G401.6 (cell line): ENCODE data around the gene AMELY.
"Not testable (repeated sequence)": the region's sequence is repeated elsewhere in the genome, so short reads cannot be mapped to it uniquely, and the experiment has no call there.

Experiments
- FAIRE-seq: peaks from 2 replicates; lab custom pipeline; 2012; peaks lifted over from hg19 to GRCh38; lab: Jason Lieb, UNC

AMELY gene

DNA sequence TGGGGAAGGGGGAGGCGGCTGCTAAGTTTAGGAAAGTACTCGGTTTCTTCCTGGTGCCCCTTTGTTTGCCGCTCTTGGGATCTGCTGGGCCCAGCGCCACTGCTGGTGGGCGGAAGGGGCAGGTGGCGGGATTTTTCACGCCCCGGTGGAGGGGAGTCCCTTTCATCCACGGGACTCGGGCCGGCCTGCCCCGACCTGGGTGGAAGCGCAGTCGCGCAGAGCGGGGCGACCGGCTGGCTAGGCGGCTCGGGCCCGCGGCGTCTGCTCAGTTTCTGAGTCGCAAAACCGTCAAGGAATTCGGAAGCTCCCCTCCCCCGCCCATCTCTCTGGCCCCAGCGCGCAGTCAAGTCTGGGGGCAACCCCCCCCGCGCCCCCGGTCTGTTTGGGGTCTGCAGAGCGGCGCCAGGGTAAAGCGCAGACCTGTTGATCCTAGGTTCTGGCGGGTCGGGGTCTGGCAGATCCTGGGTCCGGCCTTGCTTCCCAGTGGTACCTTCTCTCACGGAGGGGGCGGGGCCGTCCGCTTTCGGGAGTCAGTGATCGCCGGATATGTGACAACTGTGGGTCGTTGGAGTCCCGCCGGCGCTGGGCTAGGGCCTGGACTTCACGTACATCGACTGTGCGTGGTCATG, at the start of gene AMELY:
Gene AMELY (minus strand): TSS at position 500 of the 629 bp plus-strand sequence. CDS start 39,144 bp downstream, outside the sequence.
- FAIRE-seq = no peak

GRCh38 chrY:6949947-6950346, 38.4 kb upstream of the AMELY start:
- FAIRE-seq = no peak

- no peak for FAIRE-seq
Observed at GRCh38 chrY:6948378-6948777, 36.8 kb upstream of the AMELY start.

GRCh38 chrY:6947695-6948094, 36.1 kb upstream of the AMELY start:
- no peak for FAIRE-seq

- no peak for FAIRE-seq
Observed at GRCh38 chrY:6935497-6935896, 23.9 kb upstream of the AMELY start.

- no peak for FAIRE-seq
Observed at GRCh38 chrY:6931779-6932396, 20.3 kb upstream of the AMELY start.

GRCh38 chrY:6929237-6929636, 17.7 kb upstream of the AMELY start:
- FAIRE-seq = no peak

DNA sequence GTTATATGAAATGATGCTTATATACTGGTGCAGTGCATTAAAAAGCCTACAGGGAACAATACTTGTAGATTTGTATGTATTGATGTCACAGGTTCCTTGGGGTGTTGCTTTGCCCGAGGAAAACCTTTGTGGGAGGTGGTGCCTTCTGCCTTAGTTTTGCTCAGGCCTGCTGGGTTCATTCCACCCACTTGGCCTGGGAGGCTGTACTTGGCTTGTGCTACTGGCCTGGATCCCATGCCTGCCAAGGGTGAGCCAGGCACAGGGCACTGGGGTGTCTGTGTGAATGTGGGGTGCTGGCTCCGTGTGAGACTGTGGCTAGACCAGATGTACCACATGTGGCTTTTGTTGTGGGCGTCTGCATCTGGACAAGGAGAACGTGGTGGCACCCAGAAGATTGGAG, 16.7 kb upstream of the AMELY start:
- no peak for FAIRE-seq

DNA sequence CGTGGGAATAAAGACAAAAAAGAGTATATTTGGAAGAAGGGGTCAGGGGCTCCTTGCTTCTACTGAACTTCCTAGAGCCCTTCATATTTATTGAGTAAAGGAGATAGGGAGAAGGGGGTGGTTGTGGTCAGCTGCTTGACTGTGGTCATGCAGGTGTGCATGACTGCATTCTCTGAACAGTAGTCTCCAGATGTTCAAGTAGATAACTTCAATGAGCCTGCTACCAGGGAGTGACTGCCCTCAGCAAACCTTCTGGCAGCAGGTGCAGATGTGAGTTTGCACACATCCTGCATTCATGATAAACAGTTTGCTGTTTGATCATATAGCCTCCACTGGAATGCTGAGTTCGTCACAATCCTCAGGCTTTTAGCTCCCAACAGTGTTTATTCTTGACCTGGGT, 9.5 kb upstream of the AMELY start:
- FAIRE-seq = no peak

GRCh38 chrY:6913362-6913761, 1.8 kb upstream of the AMELY start:
- FAIRE-seq = no peak

DNA sequence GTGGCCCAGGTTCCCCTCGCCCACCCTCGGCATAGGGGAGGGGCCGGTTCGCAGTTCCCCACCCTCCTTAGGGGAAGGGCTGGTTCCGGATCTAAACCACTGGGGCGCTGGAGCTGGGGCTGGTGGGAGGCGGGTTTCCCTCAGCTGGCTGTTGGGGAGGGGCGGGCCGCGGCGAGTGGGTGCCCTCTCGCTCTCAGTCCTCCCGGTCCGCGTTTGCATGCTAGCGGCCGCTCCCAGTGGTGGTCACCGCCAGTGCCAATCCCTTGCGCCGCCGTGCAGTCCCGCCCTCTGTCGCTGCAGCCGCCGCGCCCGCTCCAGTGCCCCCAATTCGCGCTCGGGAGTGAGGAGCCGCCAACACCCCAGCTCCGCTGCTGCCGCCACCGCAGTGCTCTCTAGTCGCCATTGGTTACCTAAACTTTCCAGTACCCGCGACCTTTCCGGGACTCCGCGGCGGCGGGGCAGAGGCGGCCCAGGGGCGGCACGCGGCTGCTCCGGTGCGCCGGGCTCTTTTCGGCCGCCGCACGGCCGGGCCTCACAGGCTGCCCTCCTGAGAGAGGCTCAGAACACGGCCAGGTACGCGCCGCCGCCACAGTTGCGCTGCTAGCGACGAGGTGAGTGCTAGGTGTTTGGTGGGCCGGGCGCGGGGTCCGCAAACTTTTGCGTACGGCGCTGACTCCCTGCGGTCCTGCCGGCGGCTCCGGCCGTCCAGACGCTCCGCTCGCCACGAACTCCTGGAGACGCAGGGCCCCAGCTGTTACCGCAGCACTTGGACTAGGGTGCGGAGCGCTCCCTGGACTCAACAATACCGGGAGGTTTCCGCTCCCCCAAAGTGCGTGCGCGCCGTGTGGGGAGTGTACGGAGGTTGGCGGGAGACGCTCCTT, 940 bp downstream of the AMELY start, which contains the start of gene TBL1Y:
Gene TBL1Y (plus strand): TSS at position 326 of the 881 bp plus-strand sequence. CDS start 114,388 bp downstream, outside the sequence.
- no peak for FAIRE-seq

- FAIRE-seq = no peak
Observed at GRCh38 chrY:6909856-6910255, 1.7 kb downstream of the AMELY start.

- FAIRE-seq = no peak
Observed at GRCh38 chrY:6909118-6909521, 2.4 kb downstream of the AMELY start.

DNA sequence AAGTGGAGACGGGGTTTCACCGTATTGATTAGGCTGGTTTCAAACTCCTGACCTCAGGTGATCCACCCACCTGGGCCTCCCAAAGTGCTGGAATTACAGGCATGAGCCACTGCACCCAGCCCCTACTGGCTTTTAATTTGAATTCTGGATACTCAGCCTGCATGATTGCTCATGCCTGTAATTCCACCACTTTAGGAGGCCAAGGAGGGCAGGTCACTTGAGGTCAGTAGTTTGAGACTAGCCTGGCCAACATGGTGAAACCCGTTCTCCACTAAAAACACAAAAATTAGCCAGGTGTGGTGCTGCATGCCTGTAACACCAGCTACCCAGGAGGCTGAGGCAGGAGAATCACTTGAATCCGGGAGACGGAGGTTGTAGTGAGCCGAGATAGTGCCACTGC, 3.5 kb downstream of the AMELY start:
- FAIRE-seq = not testable (repeated sequence)

GRCh38 chrY:6907591-6907990, 4.0 kb downstream of the AMELY start:
- no peak for FAIRE-seq

- not testable (repeated sequence) for FAIRE-seq
Observed at GRCh38 chrY:6902116-6902515, 9.4 kb downstream of the AMELY start.

DNA sequence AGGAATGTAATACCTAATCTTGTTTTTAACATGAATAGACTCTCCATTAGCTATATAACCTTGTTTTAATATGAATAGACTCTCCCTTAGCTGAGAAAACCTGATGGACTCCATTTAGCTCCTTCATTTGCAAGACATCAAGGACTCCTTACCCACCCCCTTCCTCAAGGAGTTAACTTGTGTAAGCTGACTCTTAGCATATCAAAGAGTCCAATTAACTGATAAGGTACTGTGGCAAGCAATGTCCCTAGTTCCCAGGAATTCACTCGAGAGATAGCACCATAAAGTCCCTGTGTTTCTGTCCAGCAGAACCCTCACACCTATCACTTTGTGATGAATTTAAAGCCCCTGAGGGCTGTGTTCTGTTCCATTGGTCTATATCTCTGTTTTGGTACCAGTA, 16.3 kb downstream of the AMELY start:
- FAIRE-seq = no peak

DNA sequence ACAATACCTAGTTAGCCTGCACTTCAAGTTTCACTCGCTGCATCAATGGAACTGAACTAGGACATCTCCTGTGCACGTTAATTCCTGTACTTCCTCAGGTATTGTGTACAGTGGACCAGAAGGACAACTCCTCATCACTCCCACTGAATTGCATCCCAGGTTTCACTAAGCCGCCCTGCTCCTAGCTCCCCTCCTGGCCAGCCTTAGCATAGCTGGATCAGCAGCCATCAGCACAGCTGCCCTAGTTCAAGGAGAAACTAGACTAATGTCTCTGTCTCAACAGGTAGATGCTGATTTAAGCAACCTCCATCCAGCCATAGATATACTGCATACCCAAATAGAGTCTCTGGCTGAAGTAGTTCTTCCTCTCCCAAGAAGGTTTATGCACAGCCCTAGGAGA, 17.1 kb downstream of the AMELY start:
- FAIRE-seq = no peak

- FAIRE-seq = no peak
Observed at GRCh38 chrY:6849384-6849783, 62.2 kb downstream of the AMELY start.

DNA sequence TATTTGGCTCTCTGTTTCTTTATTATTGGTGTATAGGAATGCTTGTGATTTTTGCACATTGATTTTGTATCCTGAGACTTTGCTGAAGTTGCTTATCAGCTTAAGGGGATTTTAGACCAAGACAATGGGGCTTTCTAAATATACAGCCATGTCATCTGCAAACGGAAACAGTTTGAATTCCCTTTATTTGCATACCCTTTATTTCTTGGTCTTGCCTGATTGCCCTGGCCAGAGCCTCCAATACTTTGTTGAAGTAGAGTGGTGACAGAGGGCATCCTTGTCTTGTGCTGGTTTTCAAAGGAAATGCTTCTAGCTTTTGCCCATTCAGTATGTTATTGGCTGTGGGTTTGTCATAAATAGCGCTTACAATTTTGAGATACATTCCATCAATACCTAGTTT, 68.9 kb downstream of the AMELY start:
- FAIRE-seq = not testable (repeated sequence)
